Gastroesophageal sphincter (tissue), 4 donors: ENCODE measurements around the gene TMEM147. TPM values are rescaled to one million over a fixed set of nuclear protein-coding genes. Genes with fewer than 3 reads are reported as not detected.

Experiments
- ATAC-seq: fragments of 150-250 bp; one replicate; pipeline ENCODE4 v1.9.1; 2016; ENCODE audit warnings: mild to moderate bottlenecking, moderate library complexity
- H3K27ac ChIP-seq, 4 donors: fragments of 200-600 bp; sonication (generic) in 3 of 4; 1 replicate in 3 of 4; 2 replicates in 1 of 4; pipeline ENCODE4 v1.5.1; 2016 to 2019
- H3K27me3 ChIP-seq: fragments of 200-600 bp; sonication (generic); one replicate; pipeline ENCODE4 v1.5.1; 2019
- H3K36me3 ChIP-seq, 2 donors: fragments of 200-600 bp; sonication (generic); one replicate each; pipeline ENCODE4 v1.5.1; 2019; ENCODE audit warnings: control low read depth in 1 of 2
- H3K4me1 ChIP-seq, 3 donors: fragments of 200-600 bp; sonication (generic); 1 replicate in 2 of 3; 2 replicates in 1 of 3; pipeline ENCODE4 v1.5.1; 2016 to 2019; ENCODE audit warnings: control low read depth in 2 of 3
- H3K4me3 ChIP-seq, 2 donors: fragments of 200-600 bp; sonication (generic); one replicate each; pipeline ENCODE4 v1.5.1; 2019; ENCODE audit warnings: mild to moderate bottlenecking in 1 of 2, moderate library complexity in 1 of 2
- H3K9me3 ChIP-seq, 3 donors: fragments of 200-600 bp; sonication (generic); one replicate each; pipeline ENCODE4 v1.5.1; 2017 to 2019; ENCODE audit warnings: control low read depth in 2 of 3
- CTCF ChIP-seq, 4 experiments: fragments of 200-600 bp in 2 of 4; fragments of 450-650 bp in 2 of 4; sonication (generic) in 1 of 4; IDR thresholded peaks; one replicate each; pipeline ENCODE4 v1.5.1; 2017 to 2019; ENCODE audit warnings: antibody characterized with exemption in 4 of 4, mild to moderate bottlenecking in 2 of 4, moderate library complexity in 2 of 4
- EP300 ChIP-seq: sonication (generic); formaldehyde crosslinking; IDR thresholded peaks from one replicate; pipeline ENCODE4 v1.6.1; 2017; ENCODE audit warnings: antibody characterized with exemption, mild to moderate bottlenecking
- POLR2A ChIP-seq, 2 donors: fragments of 450-650 bp; IDR thresholded peaks; one replicate each; pipeline ENCODE4 v1.6.1; 2017; ENCODE audit warnings: antibody characterized with exemption in 2 of 2, mild to moderate bottlenecking in 2 of 2, moderate library complexity in 1 of 2
- POLR2AphosphoS5 ChIP-seq: sonication (generic); formaldehyde crosslinking; IDR thresholded peaks from one replicate; pipeline ENCODE4 v1.6.1; 2017; ENCODE audit warnings: antibody characterized with exemption
- WGBS, 2 donors: methylation state at CpG; one replicate each; pipeline ENCODE4 v1.1.5; 2018; ENCODE audit warnings: low coverage in 1 of 2; 5-methylcytosine and 5-hydroxymethylcytosine counted together
- total RNA-seq, 4 donors: library from RNA; depleted of rRNA; stranded (reverse); fragments of >200 nt; gene quantifications; one replicate each; pipeline ENCODE4 v1.1.0, GENCODE V29; 2016

TMEM147 gene
- total RNA-seq, 4 donors from 2014 or later: 60.0 to 82.6 (median 64.1) TPM

DNA sequence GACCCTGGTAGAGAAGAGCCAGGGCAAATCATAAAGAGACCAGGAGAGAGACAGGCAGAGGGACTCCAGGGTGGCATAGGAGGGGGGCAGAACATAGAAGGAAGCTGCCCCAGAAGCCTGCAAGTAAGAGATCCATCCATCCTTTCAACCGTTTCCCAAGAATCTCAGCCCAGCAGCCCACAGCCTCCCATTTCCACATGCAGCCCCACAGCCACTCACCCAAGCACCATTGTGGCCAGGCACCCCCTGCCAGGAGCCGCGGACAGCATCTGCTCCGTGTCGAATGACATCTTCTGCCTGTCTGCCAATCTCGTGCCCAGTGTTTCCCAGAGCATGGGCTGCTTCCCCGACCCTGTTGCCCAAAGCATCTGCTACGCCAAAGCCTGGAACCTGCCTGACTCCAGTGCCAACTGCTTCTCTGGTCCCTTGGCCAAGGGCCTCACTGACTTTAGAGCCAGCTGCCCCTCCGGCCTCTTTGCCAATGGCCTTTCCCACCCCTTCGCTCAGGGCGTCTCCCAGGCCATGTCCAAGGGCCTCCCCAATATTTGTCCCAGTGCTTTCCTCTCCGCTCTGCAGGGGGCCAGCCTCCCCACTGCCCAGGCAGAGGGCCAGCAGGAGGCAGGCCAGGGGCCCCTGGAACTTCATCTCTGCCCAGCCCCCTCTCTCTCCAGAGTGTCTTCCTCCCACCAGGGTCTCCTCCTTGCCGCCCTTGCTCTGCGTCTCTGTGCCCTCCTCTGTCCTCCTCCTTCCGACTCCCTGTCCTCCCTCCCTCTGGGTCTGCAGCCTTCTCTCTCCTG, 32.4 kb upstream of the TMEM147 start:
- H3K9me3 ChIP-seq: no peaks in the 10 kb centered on the region
- no peaks in the 10 kb centered on the region for H3K36me3 ChIP-seq
- H3K27ac ChIP-seq: no peak overlapping the region
- no peak overlapping the region for H3K4me3 ChIP-seq
- TF ChIP-seq EP300: no peak
- no peak for TF ChIP-seq CTCF (IDR thresholded peaks at IDR 0.05)
- TF ChIP-seq POLR2AphosphoS5: no peak
- no peak for TF ChIP-seq POLR2A (IDR thresholded peaks at IDR 0.05)
- ATAC-seq: no peak
- 52 to 64% methylated on average over 3 to 15 of the region's 15 CpGs for WGBS, 2 donors
- H3K27me3 ChIP-seq: peaks cover 73% of the 10 kb centered on the region
- peaks cover 0 to 15% (median 0%) of the 10 kb centered on the region in 3 donors for H3K4me1 ChIP-seq

GRCh38 chr19:35513628-35514281, 31.7 kb upstream of the TMEM147 start, which contains the start of gene DMKN:
Gene DMKN (minus strand): TSS chr19:35513649. CDS start chr19:35513475, 174 bp downstream.
- H3K27ac ChIP-seq: no peak within 1 kb of the TSS
- TF ChIP-seq EP300 (no peak), POLR2AphosphoS5 (no peak), POLR2A (IDR thresholded peaks at IDR 0.05) (no peak)
- ATAC-seq: peak; percentile 13
- no peaks in the 10 kb centered on the region for H3K9me3 ChIP-seq
- H3K36me3 ChIP-seq: no peaks in the 10 kb centered on the region
- H3K4me1 ChIP-seq: peaks cover 0 to 15% (median 0%) of the 10 kb centered on the region in 3 donors
- H3K4me3 ChIP-seq: no peak within 1 kb of the TSS
- peaks cover 73% of the 10 kb centered on the region for H3K27me3 ChIP-seq
- WGBS, 2 donors: 7 to 10% methylated on average over 3 to 4 of the region's 15 CpGs

DNA sequence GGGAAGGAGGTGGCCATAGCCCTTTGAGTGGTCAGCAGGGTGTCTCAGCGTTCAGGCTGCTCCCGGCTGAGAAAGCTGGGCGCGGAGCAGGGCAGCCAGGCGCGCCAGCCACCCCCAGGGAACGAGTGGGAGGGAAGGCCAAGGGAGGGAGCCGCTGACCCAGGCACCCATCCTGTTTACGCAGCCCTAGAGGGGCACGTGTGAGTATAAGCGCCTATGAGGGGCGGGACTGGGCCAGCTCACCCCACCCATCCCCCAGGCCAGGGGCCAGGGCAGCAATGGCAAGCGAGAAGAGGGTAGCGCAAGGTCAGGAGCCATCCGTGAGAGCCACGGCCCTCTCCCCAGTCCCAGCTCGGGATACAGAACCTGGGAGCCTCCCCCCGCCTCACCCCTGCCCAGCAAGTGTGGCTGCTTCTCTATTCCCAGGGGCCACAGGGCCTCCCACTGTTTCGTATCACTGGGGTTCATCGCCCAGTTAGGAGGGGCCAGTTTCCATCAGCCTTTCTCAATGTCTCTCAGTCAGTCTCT, 31.1 kb upstream of the TMEM147 start:
- 22 to 53% methylated on average over 4 of the region's 20 CpGs for WGBS, 2 donors

GRCh38 chr19:35516310-35516709, 29.1 kb upstream of the TMEM147 start:
- Histone ChIP-seq H3K27ac (no peak overlapping the region), H3K9me3 (no peaks in the 10 kb centered on the region), H3K4me3 (no peak overlapping the region), H3K27me3 (peaks cover 69% of the 10 kb centered on the region), H3K4me1 (no peaks in the 10 kb centered on the region), H3K36me3 (no peaks in the 10 kb centered on the region)
- TF ChIP-seq CTCF (IDR thresholded peaks at IDR 0.05) (no peak), POLR2AphosphoS5 (no peak), EP300 (no peak), POLR2A (IDR thresholded peaks at IDR 0.05) (no peak)
- no peak for ATAC-seq
- 79 to 86% methylated on average over 3 of the region's 3 CpGs for WGBS, 2 donors

More for the DNA sequence above, 31.1 kb upstream of the TMEM147 start:
- no peaks in the 10 kb centered on the region for H3K9me3 ChIP-seq
- H3K27ac ChIP-seq: no peak overlapping the region
- H3K4me1 ChIP-seq: peaks cover 0 to 14% (median 0%) of the 10 kb centered on the region in 3 donors
- peaks cover 75% of the 10 kb centered on the region for H3K27me3 ChIP-seq
- TF ChIP-seq CTCF (IDR thresholded peaks at IDR 0.05) (no peak), POLR2A (IDR thresholded peaks at IDR 0.05) (no peak), POLR2AphosphoS5 (no peak), EP300 (no peak)
- no peak overlapping the region for H3K4me3 ChIP-seq
- H3K36me3 ChIP-seq: no peaks in the 10 kb centered on the region
- ATAC-seq: no peak

DNA sequence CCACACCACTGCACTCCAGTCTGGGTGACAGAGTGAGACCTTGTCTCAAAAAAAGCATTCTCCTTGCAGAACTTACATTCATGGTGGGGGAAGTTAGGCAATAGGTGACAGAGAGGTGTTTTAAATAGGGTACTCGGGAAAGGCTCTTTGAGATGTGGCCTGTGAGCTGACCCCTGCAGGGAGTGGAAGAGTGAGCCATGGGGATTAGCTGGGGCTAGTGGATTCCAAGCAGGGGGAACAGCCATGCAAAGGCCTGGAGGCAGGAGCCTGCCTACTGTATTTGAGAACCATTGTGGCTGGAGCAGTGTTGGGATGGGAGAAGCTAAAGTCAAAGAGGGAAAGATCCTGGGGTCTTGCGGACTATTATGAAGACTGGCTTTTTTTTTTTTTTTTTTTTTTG, 28.1 kb upstream of the TMEM147 start:
- H3K9me3 ChIP-seq: no peaks in the 10 kb centered on the region
- H3K27me3 ChIP-seq: peaks cover 60% of the 10 kb centered on the region
- H3K4me3 ChIP-seq: no peak overlapping the region
- 56 to 73% methylated on average over 1 to 2 of the region's 2 CpGs for WGBS, 2 donors
- H3K27ac ChIP-seq: no peak overlapping the region
- TF ChIP-seq CTCF (IDR thresholded peaks at IDR 0.05): no peak
- no peak for TF ChIP-seq POLR2A (IDR thresholded peaks at IDR 0.05)
- no peak for TF ChIP-seq POLR2AphosphoS5
- no peak for TF ChIP-seq EP300
- H3K36me3 ChIP-seq: no peaks in the 10 kb centered on the region
- no peak for ATAC-seq
- no peaks in the 10 kb centered on the region for H3K4me1 ChIP-seq
